C4-2B (cell line): ENCODE results near the gene GALNT2.

Experiments used
- ZFX ChIP-seq: fragments of 450-650 bp; IDR thresholded peaks from 2 replicates; pipeline ENCODE4 v1.6.1; 2017
- TF ChIP-seq, protein P1 (sequence below): fragments of 450-650 bp; conservative IDR thresholded peaks from 2 replicates; pipeline ENCODE4 v1.5.1; 2017; ENCODE audit warnings: mild to moderate bottlenecking

DNA sequence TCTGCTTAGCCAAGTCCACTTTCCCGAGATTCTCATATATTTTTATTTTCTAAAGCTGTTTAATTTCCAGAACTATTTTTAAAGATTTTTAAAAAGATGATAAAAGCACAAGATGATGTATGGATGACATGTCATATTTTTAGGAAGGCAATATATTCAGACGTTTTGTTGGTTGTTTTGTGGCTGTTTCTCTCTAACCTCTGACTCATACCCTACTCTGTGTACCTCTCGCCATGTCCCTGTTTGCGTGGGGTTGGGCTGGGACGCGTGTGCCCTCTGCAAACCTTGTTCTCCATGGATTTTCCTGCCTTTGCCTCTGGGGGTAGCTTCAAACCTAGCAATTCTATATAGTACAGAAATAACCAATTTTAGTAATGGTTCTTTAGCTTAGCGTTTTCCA is 132.0 kb downstream of the GALNT2 start:
- TF ChIP-seq, protein P1, sequence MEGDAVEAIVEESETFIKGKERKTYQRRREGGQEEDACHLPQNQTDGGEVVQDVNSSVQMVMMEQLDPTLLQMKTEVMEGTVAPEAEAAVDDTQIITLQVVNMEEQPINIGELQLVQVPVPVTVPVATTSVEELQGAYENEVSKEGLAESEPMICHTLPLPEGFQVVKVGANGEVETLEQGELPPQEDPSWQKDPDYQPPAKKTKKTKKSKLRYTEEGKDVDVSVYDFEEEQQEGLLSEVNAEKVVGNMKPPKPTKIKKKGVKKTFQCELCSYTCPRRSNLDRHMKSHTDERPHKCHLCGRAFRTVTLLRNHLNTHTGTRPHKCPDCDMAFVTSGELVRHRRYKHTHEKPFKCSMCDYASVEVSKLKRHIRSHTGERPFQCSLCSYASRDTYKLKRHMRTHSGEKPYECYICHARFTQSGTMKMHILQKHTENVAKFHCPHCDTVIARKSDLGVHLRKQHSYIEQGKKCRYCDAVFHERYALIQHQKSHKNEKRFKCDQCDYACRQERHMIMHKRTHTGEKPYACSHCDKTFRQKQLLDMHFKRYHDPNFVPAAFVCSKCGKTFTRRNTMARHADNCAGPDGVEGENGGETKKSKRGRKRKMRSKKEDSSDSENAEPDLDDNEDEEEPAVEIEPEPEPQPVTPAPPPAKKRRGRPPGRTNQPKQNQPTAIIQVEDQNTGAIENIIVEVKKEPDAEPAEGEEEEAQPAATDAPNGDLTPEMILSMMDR: no peak
- no peak for TF ChIP-seq ZFX
